CD14-positive monocyte (primary cell): ENCODE data around the gene LRP1B. TPM values are rescaled to one million over a fixed set of nuclear protein-coding genes. Genes with fewer than 3 reads are reported as not detected.

Source experiments
- DNase-seq, 3 donors: peaks; one replicate each; pipeline ENCODE4 v3.0.0-alpha.2; 2011 to 2022
- H2AFZ ChIP-seq: 2 replicates; pipeline ENCODE4 v1.6.0; 2012; ENCODE audit warnings: mild to moderate bottlenecking, low read depth, low read length, inconsistent platforms; ENCODE audit not compliant: insufficient read depth, poor library complexity, severe bottlenecking
- H3K27ac ChIP-seq, 2 donors: 1 replicate in 1 of 2; 2 replicates in 1 of 2; pipeline ENCODE4 v1.5.1; 2012 to 2013; ENCODE audit warnings: low read length in 2 of 2, control low read depth in 1 of 2, inconsistent platforms in 1 of 2, low read depth in 1 of 2, mild to moderate bottlenecking in 1 of 2
- H3K27me3 ChIP-seq, 2 donors: one replicate each; pipeline versions ENCODE4 v1.6.0 to v1.6.1; 2011 to 2013; ENCODE audit warnings: low read length in 2 of 2; ENCODE audit not compliant: control insufficient read depth in 2 of 2, insufficient read depth in 2 of 2
- H3K36me3 ChIP-seq, 2 donors: replicated peaks in 1 of 2; 1 replicate in 1 of 2; 2 replicates in 1 of 2; pipeline versions ENCODE4 v1.5.1 to v1.6.1; 2012 to 2013; ENCODE audit warnings: low read length in 2 of 2, control low read depth in 1 of 2, inconsistent platforms in 1 of 2, mild to moderate bottlenecking in 1 of 2; ENCODE audit not compliant: insufficient read depth in 2 of 2, control insufficient read depth in 1 of 2
- H3K4me1 ChIP-seq, 2 donors: 1 replicate in 1 of 2; 2 replicates in 1 of 2; pipeline versions ENCODE4 v1.5.1 to v1.6.1; 2012 to 2013; ENCODE audit warnings: low read length in 2 of 2, control low read depth in 1 of 2, inconsistent platforms in 1 of 2, mild to moderate bottlenecking in 1 of 2, moderate library complexity in 1 of 2; ENCODE audit not compliant: insufficient read depth in 2 of 2, control insufficient read depth in 1 of 2
- H3K4me2 ChIP-seq: replicated peaks from 2 replicates; pipeline ENCODE3; 2012; ENCODE audit warnings: low read length, moderate library complexity, mild to moderate bottlenecking; ENCODE audit not compliant: poor library complexity, severe bottlenecking; ENCODE audit errors: extremely low read depth
- H3K4me3 ChIP-seq, 3 experiments: fragments of 200-600 bp in 1 of 3; sonication (generic) in 1 of 3; replicated peaks in 1 of 3; 1 replicate in 2 of 3; 2 replicates in 1 of 3; pipeline ENCODE4 v1.5.1; 2011 to 2013; ENCODE audit warnings: low read length in 3 of 3, mild to moderate bottlenecking in 3 of 3, control low read depth in 2 of 3, low read depth in 2 of 3, inconsistent platforms in 1 of 3, moderate library complexity in 1 of 3
- H3K79me2 ChIP-seq: 2 replicates; pipeline ENCODE4 v1.6.0; 2012; ENCODE audit warnings: mild to moderate bottlenecking, control low read depth, inconsistent platforms, low read length, moderate library complexity; ENCODE audit not compliant: insufficient read depth
- H3K9ac ChIP-seq: 2 replicates; pipeline ENCODE4 v1.6.0; 2017; ENCODE audit warnings: low read length, mild to moderate bottlenecking; ENCODE audit not compliant: insufficient read depth, poor library complexity, severe bottlenecking
- H3K9me3 ChIP-seq, 2 donors: replicated peaks in 1 of 2; 1 replicate in 1 of 2; 2 replicates in 1 of 2; pipeline versions ENCODE4 v1.5.1 to v1.6.1; 2012 to 2013; ENCODE audit warnings: low read length in 2 of 2, control low read depth in 1 of 2; ENCODE audit not compliant: control insufficient read depth in 1 of 2, insufficient read depth in 1 of 2
- H4K20me1 ChIP-seq: 2 replicates; pipeline ENCODE4 v1.6.0; 2012; ENCODE audit warnings: mild to moderate bottlenecking, low read length, control low read depth, moderate library complexity; ENCODE audit not compliant: insufficient read depth
- H3K27ac Mint-ChIP-seq, 7 donors: one replicate each; pipeline ENCODE4 v1.8.0; 2020; ENCODE audit warnings: mild to moderate bottlenecking in 7 of 7, mixed read lengths in 7 of 7, moderate library complexity in 6 of 7, inconsistent platforms in 2 of 7
- H3K27me3 Mint-ChIP-seq, 3 donors: one replicate each; pipeline ENCODE4 v1.8.0; 2021 to 2022; ENCODE audit warnings: low read depth in 3 of 3, mild to moderate bottlenecking in 3 of 3, mixed read lengths in 3 of 3, moderate library complexity in 3 of 3, inconsistent platforms in 1 of 3
- H3K36me3 Mint-ChIP-seq, 2 donors: one replicate each; pipeline ENCODE4 v1.8.0; 2020; ENCODE audit warnings: mixed read lengths in 2 of 2, inconsistent platforms in 1 of 2, mild to moderate bottlenecking in 1 of 2
- H3K4me1 Mint-ChIP-seq: one replicate; pipeline ENCODE4 v1.8.0; 2020; ENCODE audit warnings: mild to moderate bottlenecking, mixed read lengths
- H3K4me3 Mint-ChIP-seq, 2 donors: one replicate each; pipeline ENCODE4 v1.8.0; 2020; ENCODE audit warnings: mild to moderate bottlenecking in 2 of 2, mixed read lengths in 2 of 2, moderate library complexity in 1 of 2
- H3K9me3 Mint-ChIP-seq, 7 donors: one replicate each; pipeline ENCODE4 v1.8.0; 2020 to 2022; ENCODE audit warnings: mixed read lengths in 7 of 7, mild to moderate bottlenecking in 6 of 7, moderate library complexity in 6 of 7, inconsistent platforms in 2 of 7
- CTCF ChIP-seq: fragments of 200-600 bp; IDR thresholded peaks from one replicate; pipeline ENCODE4 v1.8.0; 2022; ENCODE audit warnings: antibody characterized with exemption, mild to moderate bottlenecking
- WGBS: methylation state at CpG from one replicate; pipeline ENCODE4 v1.1.5; 2013; ENCODE audit warnings: missing lambda C conversion rate; ENCODE audit not compliant: insufficient coverage; 5-methylcytosine and 5-hydroxymethylcytosine counted together
- intact Hi-C, 2 donors: fragments of 100-400 bp; cut with micrococcal nuclease; formaldehyde crosslinking; loops; one replicate each; pipeline versions ENCODE4 v1.15.0 to v1.15.1; 2023
- polyA plus RNA-seq, 3 donors: library from polyadenylated mRNA; depleted of rRNA in 1 of 3; unstranded in 2 of 3; stranded (reverse) in 1 of 3; fragments of 300-500 nt in 2 of 3; fragments of >200 nt in 1 of 3; fragmentation: Illumina TruSeq in 2 of 3; gene quantifications; 1 replicate in 2 of 3; 2 replicates in 1 of 3; pipeline ENCODE4 v1.2.3, GENCODE V29; 2012 to 2021

The LRP1B gene
- polyA plus RNA-seq, 3 donors = not detected

- intact Hi-C loops = no loop called here
- Histone ChIP-seq H3K27ac (no peak overlapping the region), H4K20me1 (no peaks in the 10 kb centered on the region), H3K9me3 (no peaks in the 10 kb centered on the region), H3K4me1 (no peaks in the 10 kb centered on the region), H3K79me2 (no peaks in the 10 kb centered on the region), H2AFZ (no peak overlapping the region), H3K27me3 (no peaks in the 10 kb centered on the region), H3K4me2 (no peak overlapping the region), H3K36me3 (no peaks in the 10 kb centered on the region), H3K4me3 (no peak overlapping the region), H3K9ac (no peak overlapping the region)
- no peaks in the 10 kb centered on the region for H3K4me1 Mint-ChIP-seq
- H3K9me3 Mint-ChIP-seq = peaks cover 0 to 4% (median 0%) of the 10 kb centered on the region in 7 donors
- H3K36me3 Mint-ChIP-seq = no peaks in the 10 kb centered on the region
- no peak for TF ChIP-seq CTCF
- no peak for DNase-seq
- no peaks in the 10 kb centered on the region for H3K27me3 Mint-ChIP-seq
- H3K4me3 Mint-ChIP-seq = no peak overlapping the region
- 100% methylated on average over 1 of the region's 3 CpGs for WGBS
- no peak overlapping the region for H3K27ac Mint-ChIP-seq
Observed at GRCh38 chr2:140552634-140553033, 1578.2 kb downstream of the LRP1B start.

GRCh38 chr2:140551287-140551686 lies 1579.5 kb downstream of the LRP1B start:
- H3K4me2 ChIP-seq = no peak overlapping the region
- Mint-ChIP-seq H3K9me3 (peaks cover 0 to 4% (median 0%) of the 10 kb centered on the region in 7 donors), H3K4me1 (no peaks in the 10 kb centered on the region), H3K36me3 (no peaks in the 10 kb centered on the region), H3K4me3 (no peak overlapping the region), H3K27ac (no peak overlapping the region), H3K27me3 (no peaks in the 10 kb centered on the region)
- no peak overlapping the region for H2AFZ ChIP-seq
- H4K20me1 ChIP-seq = no peaks in the 10 kb centered on the region
- no peaks in the 10 kb centered on the region for H3K27me3 ChIP-seq
- intact Hi-C loops = no loop called here
- no peak overlapping the region for H3K4me3 ChIP-seq
- no peak overlapping the region for H3K9ac ChIP-seq
- no peaks in the 10 kb centered on the region for H3K9me3 ChIP-seq
- H3K27ac ChIP-seq = no peak overlapping the region
- H3K36me3 ChIP-seq = no peaks in the 10 kb centered on the region
- no peaks in the 10 kb centered on the region for H3K79me2 ChIP-seq
- no peak for TF ChIP-seq CTCF
- DNase-seq = no peak
- no CpG with 5 or more reads among the region's 1 CpG for WGBS
- no peaks in the 10 kb centered on the region for H3K4me1 ChIP-seq
